SK-N-MC (cell line): Measurements from ENCODE around the gene FAM50A.

Experiments used
- DNase-seq: peaks from one replicate; pipeline ENCODE4 v3.0.0-alpha.2; 2011; ENCODE audit warnings: low read depth, low spot score
- H3K27ac ChIP-seq: fragments of 200-600 bp; sonication (generic); 2 replicates; pipeline ENCODE4 v1.5.1; 2016; ENCODE audit warnings: mixed run types
- H3K36me3 ChIP-seq: fragments of 200-600 bp; sonication (generic); 2 replicates; pipeline ENCODE4 v1.6.1; 2017; ENCODE audit warnings: antibody characterized with exemption, low read length, mixed read lengths; ENCODE audit not compliant: insufficient read depth
- H3K4me3 ChIP-seq: fragments of 200-600 bp; sonication (generic); 2 replicates; pipeline ENCODE4 v1.5.1; 2016
- H3K9ac ChIP-seq: fragments of 200-600 bp; sonication (generic); 2 replicates; pipeline ENCODE4 v1.8.0; 2017; ENCODE audit warnings: mixed run types, mixed read lengths; ENCODE audit not compliant: insufficient read length
- H3K9me3 ChIP-seq: fragments of 200-600 bp; sonication (generic); 2 replicates; pipeline ENCODE4 v1.6.1; 2017; ENCODE audit warnings: low read depth, mild to moderate bottlenecking, antibody characterized with exemption, low read length, moderate library complexity, mixed read lengths
- EZH2 ChIP-seq: fragments of 200-600 bp; sonication (generic); IDR thresholded peaks from one replicate; pipeline ENCODE4 v1.6.1; 2017; ENCODE audit warnings: antibody characterized with exemption
- FOXP2 ChIP-seq: optimal IDR thresholded peaks from 2 replicates; pipeline ENCODE3; 2011; ENCODE audit warnings: mild to moderate bottlenecking, moderate library complexity; ENCODE audit not compliant: insufficient read depth; ENCODE audit errors: extremely low read length, control extremely low read depth
- POLR2AphosphoS5 ChIP-seq: IDR thresholded peaks from 2 replicates; pipeline ENCODE4 v1.6.1; 2012; ENCODE audit warnings: mild to moderate bottlenecking, low read depth, low read length, borderline replicate concordance

Gene FAM50A

GRCh38 chrX:154428176-154429171 is 15.5 kb upstream of the FAM50A start, which contains the start of gene ATP6AP1:
ATP6AP1 (plus strand) TSS chrX:154428677; CDS start chrX:154428693, 16 bp downstream.
- TF ChIP-seq EZH2, result no peak
- peak; percentile 73; the same call in 1 of the 2 replicates for TF ChIP-seq POLR2AphosphoS5
- Histone ChIP-seq H3K4me3 (peak within 1 kb of the TSS; percentile 81), H3K36me3 (no peaks in the 10 kb centered on the region; the same call in 1 of the 2 replicates), H3K9me3 (no peaks in the 10 kb centered on the region), H3K9ac (peak within 1 kb of the TSS; percentile 66), H3K27ac (0 out of 2 replicates have a peak within 1 kb of the TSS, but pooled peaks have one; percentile 21)
- DNase-seq, result peak; percentile 68

- no peak for DNase-seq
- H3K4me3 ChIP-seq, result peak overlapping the region; percentile 81
- no peaks in the 10 kb centered on the region; the same call in 1 of the 2 replicates for H3K36me3 ChIP-seq
- no peak overlapping the region for H3K9ac ChIP-seq
- H3K27ac ChIP-seq, result no peak overlapping the region
- H3K9me3 ChIP-seq, result no peaks in the 10 kb centered on the region
- TF ChIP-seq EZH2 (no peak), POLR2AphosphoS5 (no peak), FOXP2 (no peak)
Observed at GRCh38 chrX:154429711-154430110, 14.2 kb upstream of the FAM50A start.

- no peak overlapping the region for H3K27ac ChIP-seq
- H3K4me3 ChIP-seq, result no peak overlapping the region
- DNase-seq, result no peak
- TF ChIP-seq POLR2AphosphoS5 (no peak), EZH2 (no peak), FOXP2 (no peak)
- no peaks in the 10 kb centered on the region for H3K9me3 ChIP-seq
- no peaks in the 10 kb centered on the region; the same call in 1 of the 2 replicates for H3K36me3 ChIP-seq
- no peak overlapping the region for H3K9ac ChIP-seq
Observed at GRCh38 chrX:154430479-154430878, 13.5 kb upstream of the FAM50A start.

GRCh38 chrX:154430916-154431315 is 13.0 kb upstream of the FAM50A start:
- Histone ChIP-seq H3K27ac (no peak overlapping the region), H3K9me3 (no peaks in the 10 kb centered on the region), H3K4me3 (no peak overlapping the region), H3K9ac (no peak overlapping the region), H3K36me3 (no peaks in the 10 kb centered on the region; the same call in 1 of the 2 replicates)
- TF ChIP-seq EZH2 (no peak), FOXP2 (no peak), POLR2AphosphoS5 (no peak)
- no peak for DNase-seq

- no peaks in the 10 kb centered on the region for H3K9me3 ChIP-seq
- no peaks in the 10 kb centered on the region; the same call in 1 of the 2 replicates for H3K36me3 ChIP-seq
- H3K9ac ChIP-seq, result no peak overlapping the region
- no peak overlapping the region for H3K27ac ChIP-seq
- TF ChIP-seq FOXP2, result no peak
- no peak for TF ChIP-seq POLR2AphosphoS5
- no peak for TF ChIP-seq EZH2
- DNase-seq, result no peak
- no peak overlapping the region for H3K4me3 ChIP-seq
Observed at GRCh38 chrX:154431341-154431740, 12.6 kb upstream of the FAM50A start.

GRCh38 chrX:154432210-154432609 is 11.7 kb upstream of the FAM50A start:
- DNase-seq, result no peak
- H3K9ac ChIP-seq, result no peak overlapping the region
- no peak overlapping the region for H3K27ac ChIP-seq
- no peak overlapping the region for H3K4me3 ChIP-seq
- H3K36me3 ChIP-seq, result no peaks in the 10 kb centered on the region; the same call in 1 of the 2 replicates
- TF ChIP-seq FOXP2 (no peak), POLR2AphosphoS5 (no peak), EZH2 (no peak)
- no peaks in the 10 kb centered on the region for H3K9me3 ChIP-seq

- H3K36me3 ChIP-seq, result no peaks in the 10 kb centered on the region; the same call in 1 of the 2 replicates
Observed at GRCh38 chrX:154433605-154434004, 10.3 kb upstream of the FAM50A start.

GRCh38 chrX:154434394-154435168 is 9.4 kb upstream of the FAM50A start:
- no peaks in the 10 kb centered on the region for H3K9me3 ChIP-seq
- no peak overlapping the region for H3K4me3 ChIP-seq
- H3K27ac ChIP-seq, result no peak overlapping the region
- no peaks in the 10 kb centered on the region; the same call in 1 of the 2 replicates for H3K36me3 ChIP-seq
- TF ChIP-seq EZH2, result no peak
- TF ChIP-seq FOXP2, result no peak
- no peak for TF ChIP-seq POLR2AphosphoS5
- no peak overlapping the region for H3K9ac ChIP-seq
- DNase-seq, result no peak

More at GRCh38 chrX:154433605-154434004, 10.3 kb upstream of the FAM50A start:
- TF ChIP-seq POLR2AphosphoS5 (no peak), FOXP2 (no peak), EZH2 (no peak)
- Histone ChIP-seq H3K9me3 (no peaks in the 10 kb centered on the region), H3K4me3 (no peak overlapping the region), H3K9ac (no peak overlapping the region), H3K27ac (no peak overlapping the region)
- DNase-seq, result no peak
